Hypothalamus (tissue), 51 donors: ENCODE results near the gene ETFB.
"Not testable (repeated sequence)": the region's sequence is repeated elsewhere in the genome, so short reads cannot be mapped to it uniquely, and the experiment has no call there.

Experiments used
- DNase-seq, 51 donors: peaks; one replicate each; lab custom pipeline; 2025; lab: John Stamatoyannopoulos, UW

ETFB gene

DNA sequence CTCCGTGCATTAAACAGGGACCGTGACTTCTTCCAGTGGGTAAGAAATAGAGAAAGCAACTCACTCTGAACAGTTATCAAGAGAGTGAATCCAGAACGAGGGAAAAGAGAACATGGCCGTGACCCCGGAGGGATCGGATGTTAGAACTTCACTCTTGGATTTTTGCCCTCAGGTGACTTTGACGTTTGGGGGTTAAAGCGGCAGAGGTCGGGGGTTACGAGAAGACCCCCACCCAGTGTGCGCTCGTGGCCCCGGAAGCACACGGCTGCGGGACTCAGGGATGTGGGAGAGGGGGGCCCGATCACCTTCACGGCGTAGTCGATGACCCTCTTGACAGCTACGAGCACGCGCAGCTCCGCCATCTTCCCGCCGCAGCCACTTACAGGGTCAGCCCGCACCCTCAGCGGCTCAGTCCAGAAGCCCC, at the start of gene ETFB:
Gene ETFB (minus strand): TSS at position 424 of the 424 bp plus-strand sequence. CDS start 62 bp downstream, at position 362.
- DNase-seq, result no peak

DNA sequence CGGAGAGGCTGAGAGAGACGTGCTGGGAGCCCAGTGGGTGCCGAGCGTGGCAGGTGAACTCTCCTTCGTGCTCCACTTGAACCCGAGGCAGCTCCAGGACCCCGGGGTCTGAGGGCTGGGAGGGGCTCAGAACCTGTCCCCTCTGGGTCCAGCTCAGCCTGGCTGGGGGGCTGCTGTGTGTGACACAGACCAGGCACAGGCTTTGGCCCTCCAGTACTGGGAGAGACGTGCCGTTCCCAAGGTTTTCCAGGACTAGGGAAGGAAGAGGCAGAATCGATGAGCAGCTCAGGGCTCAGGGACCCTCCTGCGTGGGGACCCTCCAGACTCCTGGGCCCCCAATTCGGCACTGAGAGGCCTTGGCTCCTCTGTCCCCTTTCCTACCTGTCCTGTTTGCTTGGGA, 49.0 kb upstream of the ETFB start:
- no peak for DNase-seq

DNA sequence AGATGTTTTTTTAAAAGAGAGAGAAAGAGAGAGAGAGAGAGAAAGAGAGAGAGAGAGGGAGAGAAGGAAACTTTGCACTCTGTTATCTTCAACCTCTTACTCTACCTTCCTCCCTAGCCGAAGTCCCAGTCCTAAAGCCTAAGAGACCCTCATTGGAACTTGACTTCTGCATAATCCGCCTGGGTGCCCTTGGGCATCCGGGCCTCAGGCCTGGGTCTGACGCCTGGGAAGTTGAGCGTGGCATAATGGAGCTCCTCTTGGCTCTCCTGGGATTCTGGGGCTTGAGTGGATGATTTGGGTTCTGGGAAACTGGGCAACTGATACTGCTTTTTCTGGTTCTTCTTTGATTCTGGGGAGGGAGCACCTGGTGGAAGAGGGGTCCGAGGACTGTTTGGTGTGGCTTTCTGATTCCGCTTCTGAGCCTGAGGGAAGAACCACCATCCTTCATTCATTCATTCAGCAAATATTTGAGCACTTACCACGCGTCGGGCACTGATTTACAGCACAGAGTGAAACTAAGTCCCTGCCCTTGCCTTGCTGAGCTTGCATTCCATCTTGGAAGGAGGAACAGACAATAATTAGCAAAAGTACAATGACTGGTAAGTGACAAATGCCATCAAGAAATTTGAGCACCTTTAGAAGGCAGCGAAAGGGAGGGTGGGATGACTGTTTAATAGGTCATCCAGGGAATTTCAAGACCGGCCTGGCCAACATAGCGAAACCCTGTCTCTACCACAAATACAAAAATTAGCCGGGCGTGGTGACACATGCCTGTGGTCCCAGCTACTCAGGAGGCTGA, 45.0 kb upstream of the ETFB start:
- no peak for DNase-seq

DNA sequence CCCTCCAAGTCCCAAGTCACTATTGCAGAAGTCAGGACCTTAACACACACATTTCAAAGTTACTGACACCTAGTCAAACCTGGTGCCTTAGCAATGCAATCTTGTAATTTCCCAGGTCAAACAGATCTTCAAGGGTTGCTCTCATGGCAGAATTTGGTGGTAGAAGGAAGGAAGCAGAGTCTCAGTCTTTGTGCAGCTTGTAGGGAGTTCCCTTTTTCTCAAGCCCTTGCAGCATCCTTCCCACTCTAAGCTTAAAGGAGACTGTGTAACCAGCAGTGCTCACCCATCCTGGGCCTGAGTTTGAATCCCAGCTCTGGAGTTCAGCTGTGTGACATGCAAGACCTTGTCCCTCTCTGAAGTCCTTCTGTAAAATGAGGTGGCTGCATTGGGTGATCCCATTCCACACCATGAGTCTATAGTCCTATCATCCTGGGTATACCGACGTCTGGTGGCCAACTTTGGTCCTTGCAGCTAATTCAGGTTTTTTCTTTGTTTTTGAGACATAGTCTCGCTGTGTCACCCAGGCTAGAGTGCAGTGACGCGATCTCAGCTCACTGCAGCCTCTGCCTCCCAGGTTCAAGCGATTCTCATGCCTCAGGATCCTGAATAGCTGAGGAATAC, 41.4 kb upstream of the ETFB start:
- DNase-seq, result no peak

DNA sequence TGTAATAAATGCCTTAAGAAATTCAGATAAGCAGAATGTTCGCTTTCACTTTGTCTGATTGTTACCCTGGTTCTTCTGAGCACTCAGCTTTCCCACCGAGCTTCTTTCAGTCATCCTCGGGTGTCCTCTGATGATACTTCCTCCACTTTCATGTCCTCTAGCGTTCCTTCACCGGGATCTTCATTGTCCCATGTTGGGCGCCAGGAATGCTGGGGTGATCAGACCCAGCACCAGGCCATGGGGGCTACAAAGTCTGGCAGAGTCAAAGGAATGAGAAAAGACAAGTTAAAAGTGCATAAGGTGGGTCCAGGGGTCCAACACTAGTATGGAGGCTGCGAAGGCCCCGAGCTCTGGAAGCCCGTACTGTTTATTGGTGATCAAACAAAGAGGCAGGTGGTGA, 35.9 kb upstream of the ETFB start:
- DNase-seq, result no peak

DNA sequence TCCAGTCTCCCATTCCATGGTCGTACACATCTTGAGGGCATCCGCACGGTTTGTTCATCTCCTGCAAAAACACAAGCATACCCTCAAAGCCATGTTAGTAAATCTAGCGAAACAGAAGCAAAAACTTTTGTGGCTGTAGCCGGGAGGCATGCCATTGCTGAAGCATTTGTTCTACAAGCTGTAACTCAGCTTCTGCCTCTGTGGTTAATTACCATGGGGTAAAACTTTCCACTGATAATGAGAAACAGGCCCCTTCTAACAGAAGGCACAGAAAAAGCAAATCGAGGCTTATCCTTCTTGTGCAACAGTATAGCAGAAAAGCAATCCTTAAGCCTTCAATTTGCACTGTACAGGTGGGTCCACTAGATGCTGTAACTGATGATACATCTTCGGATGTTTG, 33.7 kb upstream of the ETFB start:
- DNase-seq, result not testable (repeated sequence)

DNA sequence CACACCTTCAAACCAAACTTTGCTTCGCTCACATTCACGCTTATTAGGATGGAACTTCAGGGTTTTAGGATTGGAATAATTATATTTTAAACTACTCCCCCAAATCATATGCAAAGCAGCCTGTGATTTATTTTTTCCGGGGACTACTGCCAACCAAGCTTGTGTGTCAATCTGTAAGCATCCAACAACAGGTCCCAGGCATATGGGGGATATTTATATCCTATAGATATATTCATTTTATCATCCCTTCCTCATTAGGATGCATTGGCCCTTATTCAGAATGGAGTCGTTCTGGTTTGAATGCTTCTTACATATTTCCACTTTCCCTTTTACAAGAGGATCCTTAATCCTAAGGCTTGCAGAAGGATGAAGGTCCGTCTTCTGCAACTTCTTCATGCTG, 33.0 kb upstream of the ETFB start:
- DNase-seq, result no peak

DNA sequence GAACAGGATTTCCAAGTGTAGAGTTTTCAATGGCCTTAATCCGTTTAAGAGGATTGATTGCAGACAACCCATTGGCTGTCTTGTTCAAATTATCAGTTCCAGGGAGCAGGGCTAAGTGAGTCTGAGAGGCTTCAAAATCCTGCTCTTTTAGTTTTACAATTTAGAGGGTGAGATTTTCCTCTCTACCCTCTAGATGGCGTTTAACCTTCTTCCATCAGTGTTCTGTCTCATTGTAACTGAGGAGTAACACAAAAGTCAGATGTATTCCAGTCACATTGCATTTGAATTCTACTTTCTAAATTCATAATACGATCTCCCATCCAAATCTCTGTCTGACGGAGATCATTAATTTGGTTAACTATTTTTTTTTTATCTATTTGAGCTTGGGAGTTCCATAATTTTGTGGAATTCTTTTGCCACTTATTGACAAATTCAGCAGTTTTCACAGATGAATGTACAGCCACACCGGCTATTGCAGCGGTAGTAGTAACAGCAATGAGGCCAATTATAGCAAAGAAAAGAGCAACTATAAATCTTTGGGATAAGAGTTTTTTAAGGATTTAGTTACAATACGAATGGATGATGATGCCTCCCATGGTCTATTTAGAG, 32.0 kb upstream of the ETFB start:
- DNase-seq, result no peak

DNA sequence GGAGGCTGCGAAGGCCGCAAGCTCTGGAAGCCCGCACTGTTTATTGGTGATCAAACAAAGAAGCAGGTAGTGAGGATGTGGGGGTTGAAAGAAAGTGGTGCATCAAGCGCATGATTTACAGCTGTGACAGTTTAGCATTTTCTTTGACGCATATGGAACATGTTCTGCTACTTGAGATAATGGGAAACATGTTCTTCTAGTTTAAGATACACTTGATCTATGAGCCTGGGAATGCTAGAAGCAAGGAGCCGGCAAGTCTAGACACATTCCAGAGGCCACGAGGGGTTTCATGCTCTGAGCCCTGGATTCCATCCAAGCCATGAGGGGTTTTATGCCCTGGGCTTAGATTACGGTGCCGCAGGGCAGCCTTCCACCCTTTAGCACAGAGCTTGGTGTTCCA, 31.3 kb upstream of the ETFB start:
- not testable (repeated sequence) for DNase-seq

DNA sequence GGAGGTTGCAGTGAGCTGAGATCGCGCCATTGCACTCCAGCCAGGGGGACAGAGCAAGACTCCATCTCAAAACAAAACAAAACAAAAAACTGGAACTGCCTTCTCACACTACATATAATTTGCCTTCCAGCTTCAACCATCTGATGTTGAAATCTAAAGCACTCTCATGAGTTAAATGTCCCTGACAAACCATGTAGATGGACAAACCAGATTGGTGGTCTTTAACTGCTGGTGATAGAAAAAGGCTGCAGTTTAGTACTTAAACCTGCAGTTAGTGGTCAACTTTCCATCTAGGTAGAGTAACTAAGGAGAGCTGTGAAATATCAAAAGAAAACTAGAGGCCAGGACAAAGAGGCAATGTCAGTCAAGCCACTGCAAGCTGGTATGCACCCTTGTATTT, 30.0 kb upstream of the ETFB start:
- DNase-seq, result no peak

DNA sequence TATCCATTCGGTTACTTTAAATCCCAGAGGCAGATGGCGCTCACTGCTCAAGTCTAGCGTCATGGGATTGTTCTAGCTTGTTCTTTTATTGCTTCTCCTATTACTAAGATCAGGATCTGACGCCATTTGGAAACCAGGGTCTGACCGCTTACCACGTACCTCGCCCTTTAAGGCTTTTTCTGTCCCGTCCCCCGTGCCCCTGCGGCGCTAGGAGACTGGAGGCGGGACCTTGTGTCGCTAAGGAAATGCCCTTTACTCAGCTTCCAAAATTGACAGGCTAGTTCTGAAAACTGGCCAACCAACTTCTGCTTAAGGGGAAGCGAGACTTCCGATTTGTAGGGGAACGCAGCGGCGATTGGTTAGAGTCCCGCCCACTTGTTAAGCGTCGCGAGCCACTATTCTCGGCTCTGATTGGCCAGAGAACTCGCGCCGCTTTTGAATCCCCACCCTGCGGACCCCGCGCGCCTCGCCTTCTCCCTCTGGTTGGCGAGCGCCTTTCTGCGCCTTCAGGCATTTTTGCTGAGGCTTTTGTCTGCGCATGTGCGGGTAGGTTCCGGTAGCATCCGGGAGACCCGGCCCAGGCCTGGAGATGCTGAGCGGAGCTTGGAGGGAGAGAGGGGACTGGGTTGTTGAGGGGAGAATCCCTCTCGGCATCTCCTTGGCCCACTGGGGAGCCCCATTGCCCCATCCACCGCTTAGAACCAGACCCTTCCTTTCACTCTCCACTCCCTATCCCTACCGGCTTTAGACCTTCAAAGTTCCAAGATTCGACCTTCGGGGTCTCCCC, 28.1 kb upstream of the ETFB start:
- DNase-seq, result peak; percentile 13 to 96 (median 83)

DNA sequence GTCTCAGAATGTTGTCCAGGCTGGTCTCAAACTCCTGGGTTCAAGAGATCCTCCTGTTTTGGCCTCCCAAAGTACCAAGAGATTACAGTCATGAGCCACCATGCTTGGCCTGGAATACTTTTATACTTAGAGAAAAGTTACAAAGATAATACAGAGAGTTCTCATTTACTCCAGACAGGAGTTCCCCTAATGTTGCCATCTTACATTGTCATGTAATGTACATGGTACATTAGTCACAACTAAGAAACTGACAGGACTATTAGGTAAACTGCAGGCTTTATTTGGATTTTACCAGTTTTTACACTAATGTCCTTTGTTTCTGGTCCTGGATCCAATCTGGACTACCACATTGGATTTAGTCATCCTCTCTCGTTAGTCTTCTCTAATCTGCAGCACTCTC, 26.5 kb upstream of the ETFB start:
- DNase-seq, result no peak

DNA sequence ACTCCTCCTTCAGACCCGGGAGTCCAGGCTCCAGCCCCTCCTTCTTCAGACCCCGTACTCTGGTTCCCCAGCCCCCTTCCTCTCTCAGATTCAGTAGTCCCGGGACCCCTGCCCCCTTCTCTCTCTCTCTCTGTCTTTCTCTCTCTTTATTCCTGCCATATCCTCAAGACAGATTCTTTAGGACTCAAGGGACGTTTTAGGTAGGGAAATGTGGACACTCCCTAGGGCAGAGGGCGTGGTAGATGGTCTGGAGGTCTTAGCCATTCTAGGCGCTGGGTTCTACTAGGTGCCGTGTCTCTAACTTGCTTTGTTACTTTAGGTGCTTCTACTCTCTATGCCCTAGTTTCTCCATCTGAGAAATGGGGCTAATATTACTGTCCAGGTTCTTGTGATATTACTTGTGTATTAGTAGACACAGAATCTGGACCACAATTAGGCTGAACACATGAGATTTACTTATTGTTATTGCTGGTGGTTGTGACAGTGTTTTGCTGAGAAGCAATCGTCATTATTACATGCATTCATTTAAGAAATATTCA, 25.0 kb upstream of the ETFB start:
- no peak for DNase-seq

DNA sequence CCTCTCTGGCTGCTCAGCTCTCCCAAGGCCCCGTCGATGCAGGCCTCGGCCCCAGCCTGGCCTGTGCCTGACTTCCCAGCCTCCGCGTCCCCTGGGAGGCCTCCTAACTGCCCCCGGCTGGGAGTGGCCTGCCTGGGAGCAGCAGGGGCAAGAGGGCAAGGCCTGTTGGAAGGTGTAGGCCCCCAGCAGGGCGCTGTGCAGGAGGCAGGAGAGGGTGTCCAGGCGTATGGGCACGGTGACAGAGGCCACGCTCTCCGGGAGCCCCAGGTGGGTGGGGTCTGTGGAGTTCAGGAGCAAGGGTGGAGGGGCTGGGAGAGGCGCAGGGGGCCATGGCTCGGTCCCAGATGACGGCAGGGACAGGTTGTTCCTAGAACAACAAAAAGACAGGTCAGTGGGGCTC, 23.0 kb upstream of the ETFB start:
- no peak for DNase-seq

DNA sequence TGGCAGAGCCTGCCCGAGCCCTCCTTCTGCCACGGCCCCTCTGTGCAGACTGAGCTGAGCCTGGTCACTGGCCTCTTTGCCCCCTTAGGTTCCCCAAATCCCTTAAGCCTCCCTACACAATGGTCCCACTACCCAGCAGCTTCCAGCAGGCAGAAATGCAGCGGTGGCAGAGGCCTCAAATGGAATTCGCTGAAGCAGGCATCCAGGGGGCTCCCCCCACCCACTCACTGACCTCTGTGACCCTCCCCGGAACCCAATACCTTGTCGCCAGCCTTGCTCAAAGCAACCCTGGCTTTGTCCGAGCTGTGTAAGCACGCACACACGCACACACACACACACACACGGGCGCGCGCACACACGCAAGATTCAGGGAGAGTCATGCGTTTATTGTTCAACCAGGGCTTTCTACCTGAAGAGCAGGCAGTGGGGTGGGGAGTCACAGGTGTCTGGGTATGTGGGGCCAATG, 21.8 kb upstream of the ETFB start, which contains the start of gene LIM2:
Gene LIM2 (minus strand): TSS at position 51 of the 466 bp plus-strand sequence. CDS start 531 bp downstream, outside the sequence.
- DNase-seq, result no peak

DNA sequence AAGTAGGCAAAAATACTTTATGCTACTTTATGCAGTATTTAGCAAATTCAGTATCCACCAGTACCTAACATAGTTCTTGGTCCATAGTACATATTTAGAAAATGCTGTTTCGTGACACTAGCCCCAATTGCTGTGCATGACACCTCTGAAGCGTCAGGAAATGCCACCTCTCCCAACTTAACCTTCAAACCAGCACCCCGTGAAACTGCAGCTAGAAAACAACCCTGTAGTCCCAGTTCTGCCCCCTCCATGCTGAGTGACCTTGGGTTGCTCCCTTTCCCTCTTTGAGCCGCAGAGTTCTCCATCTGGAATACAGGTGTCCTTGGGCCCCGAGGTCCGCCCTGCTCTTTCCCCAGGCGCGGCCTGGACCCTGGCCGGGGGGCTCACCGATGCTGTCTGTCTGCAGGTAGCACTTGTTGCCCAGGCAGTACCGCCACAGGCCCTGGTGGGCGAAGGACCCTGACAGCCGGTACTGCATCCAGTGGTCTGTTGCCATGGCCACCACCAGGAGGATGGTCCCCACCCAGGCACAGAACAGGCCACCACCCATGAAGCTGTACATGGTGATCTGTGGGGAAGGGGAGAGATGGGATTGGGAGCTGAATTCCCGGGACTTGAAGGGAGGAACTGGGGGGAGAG, 20.8 kb upstream of the ETFB start:
- DNase-seq, result no peak

DNA sequence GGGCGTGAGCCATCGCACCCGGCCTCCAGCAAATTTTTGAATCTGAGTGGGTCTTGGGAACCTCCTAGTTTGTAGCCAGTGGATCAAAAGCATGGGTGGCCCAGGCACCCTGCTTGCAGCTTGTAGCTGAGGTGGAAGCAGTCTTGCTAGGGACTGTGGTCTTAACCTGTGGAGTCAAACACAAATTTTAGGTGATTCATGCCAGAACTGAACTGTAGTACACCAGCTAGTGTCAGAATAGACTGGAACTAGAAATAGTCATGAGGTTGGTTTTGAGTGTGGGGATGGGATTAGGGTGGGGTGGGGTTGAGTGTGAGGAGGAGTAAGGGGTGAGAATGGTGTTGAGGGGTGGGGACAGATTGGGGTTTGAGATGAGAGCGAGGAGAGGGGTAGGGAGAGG, 15.8 kb upstream of the ETFB start:
- DNase-seq, result no peak

DNA sequence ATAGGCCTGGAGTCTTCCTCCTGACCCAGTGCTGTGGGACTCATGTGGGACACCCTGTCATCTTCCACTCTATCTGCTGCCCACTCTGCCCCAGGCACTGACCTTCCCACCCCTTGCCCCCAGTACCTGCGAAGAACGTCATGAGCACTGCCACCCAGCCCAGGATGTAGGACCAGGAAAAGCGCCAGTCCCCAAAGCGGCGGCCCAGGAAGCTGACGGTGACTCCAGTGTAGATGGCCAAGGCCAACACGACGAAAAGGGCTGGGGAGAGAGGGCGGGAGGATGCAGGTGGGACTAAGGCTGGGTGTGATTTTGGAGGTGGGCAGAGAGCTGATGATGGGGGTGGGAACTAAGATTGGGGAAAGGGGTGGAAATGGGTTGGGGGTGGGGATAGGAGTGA, 14.2 kb upstream of the ETFB start:
- no peak for DNase-seq

DNA sequence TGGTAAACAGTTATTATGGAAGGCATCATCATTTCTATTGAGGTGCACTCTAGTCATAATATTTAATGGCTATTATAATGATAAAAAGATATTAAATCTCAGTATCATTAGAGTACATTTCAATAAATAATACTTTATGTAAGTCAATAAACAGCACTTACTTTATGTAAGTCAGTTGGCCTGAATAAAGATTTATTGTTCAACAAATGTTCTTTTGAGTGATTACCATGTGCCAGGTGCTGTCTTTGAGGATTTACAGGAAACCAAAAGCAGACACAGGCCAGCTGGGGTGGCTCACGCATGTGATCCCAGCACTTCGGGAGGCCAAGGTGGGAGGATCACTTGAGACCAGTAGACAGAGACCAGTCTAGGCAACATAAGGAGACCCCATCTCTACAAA, 11.2 kb upstream of the ETFB start:
- DNase-seq, result no peak
